GM21723 (cell line): ENCODE data around the gene NKIRAS2.
A peak's percentile ranks its signal among the peaks of the same experiment; 100 is the strongest.
"Not testable (repeated sequence)": the region's sequence is repeated elsewhere in the genome, so short reads cannot be mapped to it uniquely, and the experiment has no call there.

Experiments
- ATAC-seq: cut with Tn5 transposase; IDR thresholded peaks from one replicate; pipeline ENCODE4 v1.9.1; 2021; ENCODE audit warnings: mild to moderate bottlenecking, moderate library complexity; ENCODE audit not compliant: unreplicated experiment

The NKIRAS2 gene

DNA sequence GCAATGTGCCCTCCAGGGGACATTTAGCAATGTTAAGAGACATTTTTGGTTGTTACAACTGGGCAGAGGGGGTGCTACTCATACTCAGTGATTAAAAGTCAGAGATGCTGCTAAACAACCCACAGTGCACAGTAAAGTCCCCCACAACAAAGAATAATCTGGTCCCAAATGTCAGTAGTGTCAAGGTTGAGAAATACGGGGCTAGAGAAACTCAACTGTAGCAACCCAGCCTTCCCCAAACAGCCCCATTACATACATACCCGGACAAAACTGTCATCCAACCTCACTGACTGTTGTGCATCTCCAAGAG, 23.1 kb upstream of the NKIRAS2 start:
- no peak for ATAC-seq

DNA sequence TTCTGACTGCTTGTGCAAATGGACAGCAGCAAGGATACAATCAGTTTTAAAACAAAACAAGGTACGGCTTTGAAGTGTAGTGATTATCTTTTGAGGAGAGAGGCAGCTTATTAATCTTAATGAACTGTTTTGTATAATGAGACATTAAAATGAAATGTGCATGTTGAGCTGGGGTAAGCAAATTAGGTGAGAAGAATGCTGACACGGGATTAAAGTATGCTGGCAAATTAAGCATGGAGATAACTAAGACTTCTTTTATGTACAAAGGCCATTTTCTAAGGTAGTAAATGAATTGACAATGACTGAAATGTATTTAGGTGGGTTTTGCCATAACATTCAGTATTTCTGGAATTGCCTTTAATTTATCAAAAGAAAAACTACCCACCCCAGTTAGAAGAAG, 21.4 kb upstream of the NKIRAS2 start:
- no peak for ATAC-seq

DNA sequence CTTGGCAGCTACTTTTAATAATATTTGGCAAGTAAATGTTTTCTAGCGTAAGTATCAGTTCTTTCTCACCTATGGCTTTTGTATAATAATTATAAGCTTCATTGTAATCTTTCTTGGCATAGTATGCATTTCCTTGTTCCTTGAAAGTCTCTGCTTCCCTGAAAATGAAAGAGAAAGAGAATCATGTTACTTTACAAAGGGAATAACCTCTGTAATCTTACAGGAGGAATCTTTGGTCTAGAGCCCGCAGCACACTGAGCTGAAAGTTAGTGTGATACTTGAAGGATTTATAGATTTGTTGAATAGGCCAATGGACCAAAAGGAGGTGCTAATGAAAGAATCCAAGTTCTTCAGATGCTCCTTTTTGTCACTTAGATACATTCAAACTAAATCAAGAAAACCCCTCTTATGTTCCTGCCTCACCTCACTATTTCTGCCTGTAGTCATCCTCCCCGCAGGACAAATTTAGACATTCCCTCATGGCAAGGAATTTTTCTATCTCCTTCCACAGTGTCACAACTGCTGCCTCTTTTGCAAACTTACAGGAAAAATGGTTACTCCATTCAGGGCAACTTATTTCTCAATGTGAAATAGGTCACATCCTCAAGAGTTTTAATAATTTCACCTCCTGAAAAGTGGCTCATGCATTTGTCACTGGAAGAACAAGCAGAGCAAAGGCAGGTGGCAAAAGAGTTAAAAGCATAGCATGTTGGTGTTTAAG, 19.3 kb upstream of the NKIRAS2 start:
- ATAC-seq, result no peak

DNA sequence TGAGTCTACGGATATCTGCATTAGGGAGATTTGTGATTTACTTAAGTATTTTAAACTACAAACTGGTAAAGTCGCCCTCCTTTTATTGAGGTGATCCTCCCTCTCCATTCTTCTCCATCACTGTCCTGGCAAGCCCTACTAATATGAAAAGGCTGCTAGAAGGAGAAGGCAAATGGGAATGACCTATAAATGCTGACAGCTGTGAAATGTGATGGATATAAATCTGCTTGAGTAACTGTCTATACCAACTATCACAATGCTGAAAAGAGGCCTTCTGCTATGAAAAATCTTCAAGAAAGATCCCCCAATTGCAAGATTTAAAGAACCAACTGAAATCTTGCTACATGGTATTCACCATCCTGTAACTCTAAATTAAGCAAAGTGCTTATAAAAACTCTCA, 18.2 kb upstream of the NKIRAS2 start:
- no peak for ATAC-seq

DNA sequence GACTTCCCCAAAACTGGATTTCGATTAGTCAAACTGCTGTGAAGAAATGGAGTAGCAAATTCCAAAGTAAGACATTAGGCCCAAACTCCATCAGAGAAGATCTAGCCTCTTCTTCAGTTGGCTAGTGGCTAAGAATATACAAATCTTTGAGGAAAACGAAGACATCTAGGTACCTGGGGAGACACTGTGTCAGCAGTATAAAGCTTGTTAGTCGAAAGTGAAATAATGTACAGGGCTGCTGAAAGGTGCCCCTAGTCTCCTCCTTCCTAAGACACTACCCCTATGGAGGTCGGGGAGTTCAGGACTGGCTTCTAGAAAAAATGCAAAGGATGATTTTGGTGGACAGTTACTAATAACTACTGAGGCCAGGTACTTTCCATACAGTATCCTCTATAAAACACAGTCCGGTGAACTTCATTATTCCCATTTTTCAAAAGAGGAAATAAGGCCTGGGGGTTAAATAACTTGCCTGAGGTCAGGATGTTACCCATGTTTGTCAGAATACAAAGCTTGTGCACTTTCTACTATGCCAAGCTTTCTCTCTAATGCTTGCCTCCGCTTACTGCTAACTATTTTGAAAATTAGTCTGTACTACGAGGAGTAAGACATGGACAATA, 17.6 kb upstream of the NKIRAS2 start:
- no peak for ATAC-seq

DNA sequence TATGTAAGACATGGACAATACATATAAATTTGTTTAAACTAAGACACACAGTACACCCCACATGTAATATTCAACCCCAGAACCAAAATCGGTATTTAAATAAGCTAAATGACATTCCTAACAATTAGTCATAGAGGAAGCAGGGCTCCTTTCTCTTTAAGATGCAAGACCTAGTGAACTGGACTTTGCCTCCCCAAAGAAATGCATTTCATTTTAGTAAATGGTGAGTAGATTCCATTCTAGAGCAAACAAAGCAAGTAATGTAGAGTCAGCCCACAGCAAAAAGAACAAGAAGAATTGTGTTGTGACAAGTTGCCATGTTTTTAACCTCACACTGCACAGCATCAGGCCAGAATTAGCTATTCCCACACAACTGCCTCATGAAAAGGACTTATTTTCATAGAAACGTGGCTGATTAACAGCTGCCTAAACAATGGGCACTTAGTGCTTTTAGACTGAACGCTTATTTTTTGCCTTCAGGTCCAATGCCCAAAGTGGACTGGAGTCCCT, 17.0 kb upstream of the NKIRAS2 start:
- no peak for ATAC-seq

DNA sequence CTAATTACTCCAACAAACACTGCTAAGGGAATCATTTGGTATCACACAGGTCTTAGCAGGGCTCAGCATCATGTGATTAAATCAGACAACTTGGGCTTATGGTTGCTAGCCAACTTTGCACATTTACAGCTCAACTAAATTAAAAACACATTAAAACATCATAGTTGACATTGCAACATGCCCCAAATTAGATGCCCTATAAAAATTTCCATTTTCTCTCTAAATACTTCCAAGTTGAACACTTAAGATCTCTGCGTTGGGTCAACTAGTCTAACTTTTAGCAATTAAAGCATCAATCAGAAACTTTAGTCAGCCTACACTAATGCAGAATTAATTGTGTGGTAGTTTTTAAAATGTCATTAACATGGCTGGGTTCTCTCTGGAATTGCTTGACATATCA, 14.7 kb upstream of the NKIRAS2 start:
- no peak for ATAC-seq

DNA sequence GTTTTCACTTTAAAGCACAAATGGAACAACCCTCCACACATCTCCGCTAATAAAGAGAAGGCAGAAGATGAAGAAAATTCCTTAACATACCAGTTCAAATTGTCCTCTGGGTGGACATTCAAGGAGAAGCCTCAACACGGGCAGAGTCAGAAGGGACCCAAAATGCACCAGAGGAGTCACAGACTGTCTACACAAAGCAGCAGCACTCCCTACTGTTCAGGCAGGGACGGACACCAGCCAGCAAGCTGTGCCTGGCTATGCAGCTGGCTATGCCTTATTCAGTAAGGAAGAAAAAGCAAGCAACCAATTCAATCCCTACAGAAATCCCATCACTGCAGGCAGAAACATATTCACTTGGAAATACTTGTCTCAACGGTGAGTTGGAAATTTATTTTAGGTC, 10.7 kb upstream of the NKIRAS2 start:
- no peak for ATAC-seq

DNA sequence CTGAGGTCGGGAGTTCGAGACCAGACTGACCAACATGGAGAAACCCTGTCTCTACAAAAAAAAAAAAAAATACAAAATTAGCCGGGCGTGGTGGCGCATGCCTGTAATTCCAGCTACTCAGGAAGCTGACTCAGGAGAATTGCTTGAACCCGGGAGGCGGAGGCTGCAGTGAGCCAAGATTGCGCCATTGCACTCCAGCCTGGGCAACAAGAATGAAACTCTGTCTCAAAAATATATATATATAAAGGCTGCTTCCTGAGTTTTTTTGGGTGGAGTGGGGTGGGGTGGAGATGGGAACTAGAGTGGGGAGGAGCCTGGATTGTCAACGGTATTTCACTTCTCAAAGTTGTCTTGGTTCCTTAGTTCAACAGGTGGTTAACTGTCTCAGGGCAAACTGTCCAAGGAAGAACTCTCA, 9.6 kb upstream of the NKIRAS2 start:
- ATAC-seq, result not testable (repeated sequence)

DNA sequence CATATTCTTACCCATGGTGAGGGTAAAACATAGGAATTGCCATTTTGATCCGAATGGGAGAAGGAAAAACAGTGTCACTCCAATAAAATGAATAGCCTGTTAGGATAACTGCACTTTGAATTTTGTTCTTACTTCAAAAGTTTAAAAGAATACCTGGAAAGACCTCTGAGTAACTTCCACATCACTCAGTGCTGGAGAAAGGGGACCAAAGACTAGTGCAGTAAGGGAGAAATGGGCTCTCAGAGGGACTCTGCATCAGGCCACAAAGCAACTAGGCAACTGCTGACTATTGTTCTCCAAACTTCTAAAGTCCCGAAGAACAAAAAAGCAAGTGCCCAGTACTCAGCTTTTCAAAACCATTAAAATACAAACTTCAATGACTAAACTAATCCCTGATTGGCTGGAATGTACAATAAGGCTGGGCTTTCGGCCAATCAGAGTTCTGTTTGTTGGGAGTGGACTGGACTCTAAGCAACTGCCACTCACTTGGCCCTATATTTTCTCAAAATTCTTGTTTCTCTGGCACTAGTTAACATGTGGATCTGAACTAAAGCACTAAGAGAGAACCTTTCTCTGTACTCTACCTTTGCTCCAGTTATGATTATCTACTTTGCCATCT, 8.9 kb upstream of the NKIRAS2 start:
- ATAC-seq, result no peak

DNA sequence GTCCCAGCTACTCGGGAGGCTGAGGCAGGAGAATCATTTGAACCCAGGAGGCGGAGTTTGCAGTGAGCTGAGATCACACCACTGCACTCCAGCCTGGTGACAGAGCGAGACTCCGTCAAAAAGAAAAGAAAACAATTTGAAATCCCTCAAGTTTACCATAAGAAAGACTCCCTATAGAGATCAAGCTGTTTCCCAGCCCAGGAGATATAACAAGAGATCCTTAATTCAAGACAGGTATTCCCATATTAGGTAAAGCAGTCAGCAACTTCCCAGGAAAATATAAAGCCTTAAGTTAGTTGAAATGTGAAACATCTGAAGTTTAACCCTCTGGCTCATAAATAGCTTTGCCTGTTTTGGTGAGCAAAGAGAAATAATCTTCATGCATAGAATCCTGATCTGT, 7.5 kb upstream of the NKIRAS2 start:
- not testable (repeated sequence) for ATAC-seq

DNA sequence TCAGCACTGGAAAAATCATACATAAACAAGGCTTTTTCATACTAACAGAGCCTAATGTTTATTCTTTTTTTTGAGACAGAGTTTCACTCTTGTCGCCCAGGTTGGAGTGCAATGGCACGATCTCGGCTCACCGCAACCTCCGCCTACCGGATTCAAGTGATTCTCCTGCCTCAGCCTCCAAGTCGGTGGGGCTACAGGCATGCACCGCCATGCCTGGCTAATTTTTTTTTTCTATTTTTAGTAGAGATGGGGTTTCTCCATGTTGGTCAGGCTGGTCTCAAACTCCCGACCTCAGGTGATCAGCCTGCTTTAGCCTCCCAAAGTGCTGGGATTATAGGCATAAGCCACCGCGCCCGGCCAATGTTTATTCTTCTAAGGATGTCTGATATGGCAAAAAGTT, 6.2 kb upstream of the NKIRAS2 start:
- not testable (repeated sequence) for ATAC-seq

DNA sequence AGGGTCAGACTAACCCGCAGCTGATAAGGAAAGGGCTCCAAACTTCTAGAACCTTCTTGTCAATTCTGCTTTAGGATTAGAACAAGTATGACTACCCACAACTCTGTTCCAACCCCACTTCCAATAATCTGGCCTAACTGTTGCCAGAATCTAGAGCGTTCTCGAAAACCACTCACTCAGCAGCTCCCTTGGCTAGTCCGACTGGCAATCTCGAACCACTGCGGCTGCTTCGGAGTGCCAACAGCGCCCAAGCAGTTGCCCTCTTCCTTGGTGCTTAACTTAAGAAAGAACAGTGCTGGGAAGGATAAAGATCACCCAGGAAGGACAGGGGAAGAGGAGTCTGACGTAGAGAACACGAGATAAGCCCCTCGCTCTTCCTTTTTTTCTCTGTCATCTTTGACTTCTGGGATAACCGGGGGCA, 3.5 kb upstream of the NKIRAS2 start:
- ATAC-seq, result no peak

DNA sequence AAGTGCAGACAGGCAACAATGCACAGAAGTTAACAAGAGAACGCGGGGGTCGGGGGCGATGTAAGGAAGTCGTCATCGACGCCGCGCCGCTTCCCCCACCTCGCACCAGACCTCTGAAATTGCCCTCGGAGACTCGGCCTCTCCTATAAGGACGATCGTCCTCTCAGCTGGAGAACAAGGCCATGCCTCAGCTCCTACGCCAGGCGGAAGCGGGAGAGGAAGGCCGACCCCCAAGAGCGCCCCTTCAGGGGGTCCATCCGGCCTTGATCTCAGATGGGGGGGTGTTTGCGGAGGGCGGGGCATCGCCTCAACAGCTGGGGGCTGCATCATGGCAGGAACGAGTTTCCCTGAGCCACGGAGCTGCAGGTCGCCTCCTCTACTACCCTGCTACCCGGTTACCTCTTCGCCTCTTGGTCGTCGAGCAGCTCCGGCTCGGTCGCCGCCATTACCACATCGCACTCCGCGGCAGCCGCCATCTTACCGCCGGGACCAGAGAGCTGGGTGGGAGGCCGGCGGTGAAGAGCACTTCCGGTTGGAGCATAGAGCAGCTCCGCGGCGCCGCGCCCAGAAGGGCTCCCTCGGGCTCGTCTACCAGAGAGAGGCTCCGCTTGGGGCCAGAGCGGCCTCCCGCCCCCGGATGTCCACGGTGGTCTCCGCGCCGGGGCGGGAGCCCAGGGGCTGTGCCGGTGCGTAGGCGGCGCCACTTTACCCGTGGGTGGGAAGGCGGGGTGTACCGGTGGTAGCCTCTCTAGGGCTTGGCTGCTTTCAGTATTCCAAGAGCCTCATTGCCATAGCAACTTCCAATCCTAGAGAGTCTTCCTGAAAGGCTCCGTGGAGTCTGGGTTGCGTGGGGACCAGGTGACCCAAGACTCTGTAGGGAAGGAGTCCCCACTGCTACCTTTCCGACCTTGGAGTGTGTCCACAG, 2.7 kb upstream of the NKIRAS2 start, which contains the start of gene DNAJC7:
Gene DNAJC7, minus strand, starts transcription at position 499 of the 925 bp plus-strand sequence. Its CDS starts 23 bp downstream, at position 476.
- ATAC-seq, result peak; percentile 76

DNA sequence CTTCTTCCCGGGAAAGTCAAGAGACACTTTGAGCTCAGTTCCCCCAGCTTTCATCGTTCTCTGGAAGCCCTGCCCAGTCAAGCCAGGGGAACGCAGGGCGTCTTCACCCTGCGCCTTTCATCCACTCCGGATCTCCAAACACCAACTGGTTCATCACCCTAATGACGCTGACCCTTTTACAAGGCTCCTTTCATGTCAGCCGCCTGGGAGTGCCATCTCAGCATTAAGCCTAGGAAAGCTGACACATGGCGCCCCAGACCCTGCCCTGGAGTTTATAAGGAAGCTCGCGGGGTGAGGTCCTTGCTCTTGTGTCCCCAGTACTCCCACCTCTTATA, 2.1 kb upstream of the NKIRAS2 start:
- no peak for ATAC-seq

DNA sequence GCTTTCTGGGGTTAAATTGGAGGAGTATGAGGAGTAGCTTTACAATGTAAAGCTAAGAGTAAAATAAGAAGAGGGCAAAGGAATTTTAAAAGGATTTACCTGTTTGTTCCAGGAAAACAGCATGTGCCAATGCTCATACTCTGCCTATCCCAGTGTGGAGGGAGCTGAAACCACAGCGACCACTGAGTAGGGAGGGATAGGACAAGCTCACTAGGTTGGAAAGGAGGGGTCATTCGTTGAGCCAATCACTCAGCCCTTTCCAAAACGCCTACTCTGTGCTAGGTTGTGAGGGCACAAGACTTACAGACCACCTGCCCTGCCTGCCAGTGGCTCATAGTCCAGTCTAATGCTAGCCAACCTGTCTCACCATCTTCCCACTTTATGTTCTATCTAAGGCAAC, 1.6 kb upstream of the NKIRAS2 start:
- ATAC-seq, result no peak

DNA sequence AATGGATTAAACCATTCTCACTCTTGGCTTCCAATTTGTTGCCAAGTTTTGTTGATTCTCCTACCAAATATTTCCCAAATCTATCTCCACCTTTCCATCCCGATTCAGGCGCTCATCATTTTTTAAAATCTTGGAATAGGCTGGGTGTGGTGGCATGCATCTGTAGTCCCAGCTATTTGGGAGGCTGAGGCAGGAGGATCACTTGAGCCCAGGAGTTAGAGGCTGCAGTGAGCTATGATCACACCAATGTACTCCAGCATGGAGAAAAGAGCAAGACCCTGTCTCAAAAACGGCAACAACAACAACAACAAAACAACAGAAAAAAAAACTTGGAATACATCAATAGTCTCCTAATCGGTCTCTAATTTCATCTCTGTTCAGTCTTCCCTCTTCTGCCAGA, 902 bp upstream of the NKIRAS2 start:
- ATAC-seq, result no peak

DNA sequence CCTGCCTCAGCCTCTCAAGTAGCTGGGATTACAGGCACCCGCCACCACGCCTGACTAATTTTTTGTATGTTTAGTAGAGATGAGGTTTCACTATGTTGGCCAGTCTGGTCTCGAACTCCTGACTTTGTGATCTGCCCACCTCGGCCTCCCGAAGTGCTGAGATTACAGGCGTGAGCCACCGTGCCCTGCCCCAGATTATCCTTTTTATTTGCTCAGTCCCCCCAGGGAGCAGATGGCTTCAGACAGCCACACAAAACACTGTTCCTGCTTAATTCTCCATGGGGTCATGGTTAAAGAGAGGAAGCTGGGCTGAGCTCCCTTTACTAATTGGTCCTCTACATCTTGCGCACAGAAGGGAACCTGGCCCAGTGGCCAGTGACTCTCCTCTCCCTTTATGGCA, 955 bp downstream of the NKIRAS2 start:
- not testable (repeated sequence) for ATAC-seq

DNA sequence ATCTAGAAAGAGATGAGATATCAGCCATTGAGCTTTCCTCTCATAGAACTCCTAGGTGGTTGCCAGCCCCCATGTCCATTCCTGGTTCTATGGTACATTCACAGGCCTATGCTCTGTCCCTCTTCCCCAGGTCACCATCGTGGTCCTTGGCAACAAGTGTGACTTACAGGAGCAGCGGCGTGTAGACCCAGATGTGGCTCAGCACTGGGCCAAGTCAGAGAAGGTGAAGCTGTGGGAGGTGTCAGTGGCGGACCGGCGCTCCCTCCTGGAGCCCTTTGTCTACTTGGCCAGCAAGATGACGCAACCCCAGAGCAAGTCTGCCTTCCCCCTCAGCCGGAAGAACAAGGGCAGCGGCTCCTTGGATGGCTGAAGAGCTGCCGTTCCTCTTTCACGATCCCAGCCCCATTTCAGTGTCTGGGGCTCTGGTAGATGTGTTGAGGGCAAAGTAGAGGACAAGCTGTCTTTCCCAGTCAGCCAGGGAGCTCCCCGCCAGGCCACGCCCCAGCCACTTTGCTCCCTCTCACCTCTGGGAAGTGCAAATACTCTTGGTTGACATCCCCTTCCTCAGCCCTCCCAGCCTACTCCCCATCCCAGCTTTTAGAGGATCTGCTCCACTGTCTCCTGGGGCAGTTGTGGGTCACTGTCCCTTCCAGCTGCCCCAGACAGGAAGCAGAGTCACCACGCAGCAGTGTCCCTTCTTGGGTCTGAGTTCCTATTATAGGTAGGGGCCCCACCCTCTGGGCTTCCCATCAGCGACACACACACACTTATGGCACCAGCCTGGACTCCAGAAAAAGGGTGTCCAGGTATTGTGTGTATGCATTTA, 3.8 kb downstream of the NKIRAS2 start:
- no peak for ATAC-seq

DNA sequence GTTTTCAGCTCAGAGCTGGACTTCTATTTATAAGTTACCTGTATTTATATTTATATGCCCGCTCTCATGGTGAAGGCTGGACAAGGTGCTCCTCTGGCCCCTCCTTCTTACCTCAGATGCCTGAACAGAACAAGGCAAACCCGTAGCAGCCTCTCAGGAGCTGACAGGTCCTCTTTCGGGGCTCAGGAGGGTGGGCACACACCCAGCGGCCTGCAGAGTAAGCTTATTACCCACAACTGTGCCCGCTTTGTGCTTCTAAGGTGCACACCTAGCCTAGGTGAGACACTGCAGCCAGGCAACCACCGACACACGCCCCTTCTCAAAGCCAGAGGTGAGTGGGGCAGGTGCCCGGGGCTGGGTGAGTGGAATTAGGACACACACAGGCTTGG, 5.3 kb downstream of the NKIRAS2 start:
- ATAC-seq, result peak; percentile 10
